ENCODE data around the gene CROCC2. TPM values are rescaled to one million over a fixed set of nuclear protein-coding genes. Genes with fewer than 3 reads are reported as not detected.
A peak's percentile ranks its signal among the peaks of the same experiment; 100 is the strongest.

CROCC2 gene
- total and polyA plus RNA-seq, 2 of the 13 experiments (the other 11 are each of a cell fraction or from before 2014, with no cell fraction given): not detected

DNA sequence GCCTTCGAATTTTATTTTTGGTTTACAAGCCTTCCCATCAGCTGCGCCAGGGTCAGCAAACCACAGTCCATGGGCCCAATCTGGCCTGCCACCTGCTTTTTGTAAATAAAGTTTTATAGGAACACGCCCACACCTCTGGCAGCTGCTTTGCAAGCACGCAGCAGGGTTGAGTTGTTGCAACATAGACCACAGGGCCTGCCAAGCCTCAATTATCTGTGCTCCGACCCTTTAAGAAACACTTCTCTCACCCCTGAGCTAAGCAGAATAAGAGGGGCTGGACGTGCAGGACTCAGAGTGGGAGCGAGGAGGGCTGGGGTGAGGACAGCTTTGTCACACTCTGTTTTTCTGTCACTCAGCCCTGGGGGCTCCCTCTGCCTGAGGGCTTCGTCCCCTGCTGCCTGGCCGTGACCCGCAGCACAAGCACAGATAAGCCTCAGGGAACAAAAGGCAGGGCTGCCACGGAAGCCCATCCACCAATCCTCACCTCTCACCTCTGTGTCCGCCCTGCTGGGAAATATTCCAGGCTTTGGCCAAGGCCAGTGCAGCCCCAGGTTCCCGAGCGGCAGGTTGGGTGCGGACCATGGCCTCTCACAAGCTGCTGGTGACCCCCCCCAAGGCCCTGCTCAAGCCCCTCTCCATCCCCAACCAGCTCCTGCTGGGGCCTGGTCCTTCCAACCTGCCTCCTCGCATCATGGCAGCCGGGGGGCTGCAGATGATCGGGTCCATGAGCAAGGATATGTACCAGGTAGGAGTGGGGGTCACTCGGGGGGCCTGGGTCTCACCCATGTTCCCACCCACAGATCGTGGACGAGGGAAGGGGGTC, 37.6 kb upstream of the CROCC2 start, which contains the start of gene AGXT (continued):
- TF ChIP-seq KAT2B (IDR thresholded peaks at IDR 0.05; ENCODE audit: borderline replicate concordance, low read depth, low read length) (no peak), ZNF10 (CRISPR knock-in tag; IDR thresholded peaks at IDR 0.05; ENCODE audit: borderline replicate concordance, low read depth) (no peak), GZF1 (CRISPR knock-in tag; IDR thresholded peaks at IDR 0.05) (peak; percentile 26; the same call in 1 of the 2 replicates), GMEB1 (CRISPR knock-in tag; IDR thresholded peaks at IDR 0.05; ENCODE audit: borderline replicate concordance) (no peak; the same call in 1 of the 2 replicates), ARHGAP35 (CRISPR knock-in tag; IDR thresholded peaks at IDR 0.05; ENCODE audit: borderline replicate concordance) (no peak), HOXD1 (CRISPR knock-in tag; IDR thresholded peaks at IDR 0.05) (peak; percentile 74; the same call in 1 of the 2 replicates), HOXA5 (CRISPR knock-in tag; IDR thresholded peaks at IDR 0.05) (peak; percentile 58; the same call in 1 of the 2 replicates), ZNF607 (CRISPR knock-in tag; IDR thresholded peaks at IDR 0.05; ENCODE audit: borderline replicate concordance) (peak; percentile 98), ZNF574 (CRISPR knock-in tag; IDR thresholded peaks at IDR 0.05) (peak; percentile 55), ZNF740 (CRISPR knock-in tag; IDR thresholded peaks at IDR 0.05) (peak; percentile 94), ZNF605 (CRISPR knock-in tag; IDR thresholded peaks at IDR 0.05) (no peak), SRSF9 (IDR thresholded peaks at IDR 0.05; ENCODE audit: borderline replicate concordance, insufficient read depth, low read depth, low read length, poor library complexity, severe bottlenecking) (no peak), JDP2 (CRISPR knock-in tag; IDR thresholded peaks at IDR 0.05; ENCODE audit: borderline replicate concordance) (no peak), ZNF580 (CRISPR knock-in tag; IDR thresholded peaks at IDR 0.05; ENCODE audit: borderline replicate concordance, low read depth) (peak; percentile 85; the same call in 1 of the 2 replicates), CEBPZ (IDR thresholded peaks at IDR 0.05; ENCODE audit: low read length) (no peak), ZFP82 (CRISPR knock-in tag; IDR thresholded peaks at IDR 0.05; ENCODE audit: borderline replicate concordance) (no peak), ZKSCAN5 (CRISPR knock-in tag; IDR thresholded peaks at IDR 0.05) (no peak)
- TF ChIP-seq, protein P1, sequence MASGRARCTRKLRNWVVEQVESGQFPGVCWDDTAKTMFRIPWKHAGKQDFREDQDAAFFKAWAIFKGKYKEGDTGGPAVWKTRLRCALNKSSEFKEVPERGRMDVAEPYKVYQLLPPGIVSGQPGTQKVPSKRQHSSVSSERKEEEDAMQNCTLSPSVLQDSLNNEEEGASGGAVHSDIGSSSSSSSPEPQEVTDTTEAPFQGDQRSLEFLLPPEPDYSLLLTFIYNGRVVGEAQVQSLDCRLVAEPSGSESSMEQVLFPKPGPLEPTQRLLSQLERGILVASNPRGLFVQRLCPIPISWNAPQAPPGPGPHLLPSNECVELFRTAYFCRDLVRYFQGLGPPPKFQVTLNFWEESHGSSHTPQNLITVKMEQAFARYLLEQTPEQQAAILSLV (CRISPR knock-in tag; IDR thresholded peaks at IDR 0.05; ENCODE audit: borderline replicate concordance): no peak

Measured in HepG2 (cell line).